NCI-H82 (cell line): ENCODE measurements around the gene SMYD3.
A peak's percentile ranks its signal among the peaks of the same experiment; 100 is the strongest.
"Not testable (repeated sequence)": the region's sequence is repeated elsewhere in the genome, so short reads cannot be mapped to it uniquely, and the experiment has no call there.

Source experiments
- DNase-seq: peaks from one replicate; lab custom pipeline; 2025; lab: John Stamatoyannopoulos, UW

The SMYD3 gene

DNA sequence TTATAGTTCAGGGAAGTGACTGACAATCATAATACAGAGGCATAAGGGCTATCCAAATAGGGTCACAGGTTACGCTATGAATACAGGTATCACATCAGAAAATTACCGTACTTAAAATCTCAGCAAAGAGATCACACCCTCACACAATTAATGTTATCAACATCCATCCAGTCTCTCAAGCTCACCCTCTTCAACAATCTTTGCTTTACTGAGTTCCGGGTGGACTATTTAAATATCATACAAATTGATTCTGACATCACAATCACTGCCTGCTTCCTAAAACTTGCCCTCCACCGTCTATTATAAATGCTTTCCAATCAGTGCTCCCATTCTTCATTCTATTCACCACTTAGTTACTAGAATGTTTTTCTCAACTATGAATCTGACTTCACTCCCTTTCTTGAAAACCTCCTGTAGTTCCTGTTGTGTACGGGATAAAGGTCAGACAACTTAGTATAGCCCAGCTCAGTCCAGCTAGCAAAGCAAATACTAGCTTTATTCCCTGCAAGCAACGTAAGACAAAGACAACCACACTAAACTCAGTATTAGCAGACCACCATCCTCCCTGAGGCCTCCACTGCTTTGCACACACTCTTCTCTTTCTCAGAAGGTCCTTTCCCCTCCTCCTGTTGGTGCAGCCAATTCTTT lies 398.7 kb downstream of the SMYD3 start:
- DNase-seq = no peak

- no peak for DNase-seq
Measured at GRCh38 chr1:246107516-246108277, 399.4 kb downstream of the SMYD3 start.

GRCh38 chr1:246106342-246106763 lies 400.7 kb downstream of the SMYD3 start:
- no peak for DNase-seq

DNA sequence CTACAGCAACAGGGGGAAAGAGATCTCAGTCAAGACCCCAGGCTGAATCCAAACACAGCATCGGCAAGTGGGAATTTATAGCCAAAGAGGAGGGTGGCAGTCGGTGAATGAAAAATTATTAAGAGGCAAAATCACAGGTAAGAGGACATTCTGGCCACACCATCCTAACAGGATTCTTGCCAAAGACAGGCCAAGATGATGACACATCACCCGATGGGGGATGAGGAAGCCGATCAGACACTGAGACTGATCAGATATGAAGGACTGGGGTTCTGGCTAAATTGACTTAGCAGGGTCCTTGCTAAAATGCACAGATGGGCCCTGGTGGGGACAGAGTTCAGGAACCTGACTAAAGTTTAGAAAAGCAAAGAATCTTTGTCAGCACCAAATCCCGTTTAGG lies 402.2 kb downstream of the SMYD3 start:
- DNase-seq = no peak

- no peak for DNase-seq
Measured at GRCh38 chr1:246099570-246099969, 407.5 kb downstream of the SMYD3 start.

DNA sequence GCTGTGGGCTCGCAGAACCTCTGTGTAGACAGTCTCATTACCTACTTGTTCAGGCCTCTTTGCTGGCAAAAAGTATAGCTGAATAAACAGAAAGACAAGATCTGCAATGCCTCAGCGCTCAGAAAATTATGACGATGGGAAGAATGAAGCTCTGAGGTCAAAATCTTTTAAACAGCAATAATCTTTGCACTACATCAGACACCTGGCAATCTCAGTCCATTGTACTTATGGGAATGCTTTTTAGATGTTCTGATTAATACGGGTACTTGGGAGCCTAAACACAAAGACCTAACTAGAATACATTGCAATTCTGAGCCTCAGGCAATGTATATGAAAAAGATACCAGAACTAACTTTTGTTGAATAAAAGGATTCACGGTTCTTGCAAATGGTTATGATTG lies 410.7 kb downstream of the SMYD3 start:
- no peak for DNase-seq

DNA sequence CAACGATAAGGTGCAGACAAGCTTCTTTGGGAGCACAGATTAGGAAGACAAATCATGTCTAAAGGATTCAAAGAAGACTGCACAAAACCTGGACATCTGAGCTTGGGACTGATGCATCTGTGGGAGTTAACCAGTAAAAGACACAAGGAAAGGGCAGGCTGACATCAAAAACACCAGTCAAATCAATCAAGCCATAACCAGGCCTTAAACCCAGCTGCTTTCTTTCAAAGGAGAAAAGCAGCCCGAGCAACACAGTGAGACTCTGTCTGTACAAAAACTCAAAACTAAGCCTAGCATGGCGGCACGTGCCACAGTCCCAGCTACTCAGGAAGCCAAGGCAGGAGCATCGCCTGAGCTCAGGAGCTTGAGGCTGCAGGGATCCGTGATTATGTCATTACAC lies 411.6 kb downstream of the SMYD3 start:
- no peak for DNase-seq

DNA sequence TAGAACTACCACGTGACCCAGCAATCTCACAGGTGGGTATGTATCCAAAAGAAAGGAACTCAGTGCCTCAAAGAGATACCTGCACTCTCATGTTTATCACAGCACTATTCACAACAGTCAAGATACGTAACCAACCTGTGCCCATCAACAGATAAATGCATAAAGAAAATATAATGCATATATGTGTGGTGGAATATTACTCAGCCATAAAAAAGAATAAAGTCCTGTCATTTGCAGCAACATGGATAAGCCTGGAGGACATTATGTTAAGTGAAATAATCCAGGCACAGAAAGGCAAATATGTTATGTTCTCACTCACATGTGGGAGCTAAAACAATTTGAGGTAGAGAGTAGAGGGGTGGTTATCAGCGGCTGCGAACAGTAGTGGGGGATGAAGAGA lies 413.8 kb downstream of the SMYD3 start:
- no peak for DNase-seq

- no peak for DNase-seq
Measured at GRCh38 chr1:246092136-246092535, 414.9 kb downstream of the SMYD3 start.

GRCh38 chr1:246091477-246091876 lies 415.6 kb downstream of the SMYD3 start:
- no peak for DNase-seq

DNA sequence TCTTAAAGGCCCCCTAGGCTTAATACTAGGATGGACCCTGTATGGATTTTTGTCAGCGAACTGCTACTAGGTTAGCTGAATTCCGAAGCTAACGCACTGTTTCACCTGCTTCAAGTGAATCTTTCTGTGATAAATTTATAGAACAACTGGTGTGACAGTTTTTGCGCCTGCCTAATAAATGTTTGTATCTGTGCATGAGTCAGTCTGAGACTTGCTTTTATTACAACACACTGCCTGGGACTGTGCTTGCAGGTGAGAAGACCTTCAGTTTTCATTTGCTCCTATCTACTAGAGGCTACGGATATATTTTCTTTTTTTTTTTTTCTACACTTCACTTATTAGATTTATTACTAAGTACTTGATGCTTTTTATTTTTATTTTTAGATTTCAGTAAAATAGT lies 420.9 kb downstream of the SMYD3 start:
- no peak for DNase-seq

- DNase-seq = peak; percentile 36
Measured at GRCh38 chr1:246083416-246083815, 423.7 kb downstream of the SMYD3 start.

- peak; percentile 21 for DNase-seq
Measured at GRCh38 chr1:246081856-246082668, 425.0 kb downstream of the SMYD3 start.

DNA sequence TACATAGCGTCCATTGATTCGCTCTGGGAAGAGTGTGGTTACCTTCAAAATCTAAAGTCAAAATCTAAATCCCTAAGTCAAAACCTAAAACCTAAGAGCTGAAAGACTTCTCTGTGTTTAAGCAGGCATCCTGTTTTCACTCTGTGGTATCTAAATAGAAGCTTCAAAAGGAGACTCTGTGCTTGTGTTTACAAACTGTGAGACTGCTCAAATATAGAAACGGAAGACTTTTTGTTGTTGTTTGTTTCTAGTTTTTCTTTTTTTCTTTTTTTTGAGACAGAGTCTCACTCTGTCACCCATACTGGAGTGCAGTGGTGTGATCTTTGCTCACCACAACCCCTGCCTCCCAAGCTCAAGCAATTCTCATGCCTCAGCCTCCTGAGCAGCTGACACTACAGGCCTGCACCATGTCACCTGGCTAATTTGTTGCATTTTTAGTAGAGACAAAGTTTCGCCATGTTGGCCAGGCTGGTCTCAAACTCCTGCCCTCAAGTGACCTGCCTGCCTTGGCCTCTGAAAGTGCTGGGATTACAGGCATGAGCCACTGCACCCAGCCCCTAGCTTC lies 425.9 kb downstream of the SMYD3 start:
- DNase-seq = no peak

- no peak for DNase-seq
Measured at GRCh38 chr1:246080031-246080430, 427.0 kb downstream of the SMYD3 start.

- DNase-seq = no peak
Measured at GRCh38 chr1:246078888-246079252, 428.2 kb downstream of the SMYD3 start.

DNA sequence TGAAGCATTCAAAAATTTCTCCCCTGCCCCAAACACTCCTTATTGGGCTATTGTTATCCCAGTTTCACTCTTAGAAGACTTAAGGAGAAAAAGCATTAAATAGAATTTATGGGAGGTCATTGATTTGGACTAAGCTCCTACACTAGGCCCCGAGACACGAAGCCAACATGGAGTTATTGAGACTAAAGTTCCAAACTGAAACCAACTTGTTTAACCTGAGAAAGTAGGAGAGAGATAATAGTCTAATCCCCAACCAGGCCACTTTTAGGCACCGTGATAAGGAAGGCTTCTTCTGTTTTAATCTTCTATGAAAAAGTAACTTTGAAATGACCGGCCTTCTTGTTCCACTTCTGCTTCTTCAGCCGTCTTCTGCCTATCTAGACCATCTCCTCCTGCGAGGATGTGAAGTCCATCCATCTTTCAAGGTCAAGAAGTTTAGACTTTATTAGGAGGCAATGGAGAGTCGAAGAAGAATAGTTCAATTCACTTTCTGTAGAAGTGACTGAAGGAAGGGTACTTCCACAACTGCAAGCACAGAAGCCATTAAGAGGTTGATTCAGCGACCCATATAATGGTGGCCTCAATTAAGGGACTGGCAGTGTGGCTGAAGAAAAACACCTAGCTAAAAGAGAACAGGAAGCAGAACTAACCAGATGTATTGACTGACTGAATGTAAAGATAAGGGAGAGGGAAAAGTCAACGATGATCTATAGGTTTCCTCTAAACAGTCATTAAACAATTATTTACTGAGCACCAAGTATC lies 428.8 kb downstream of the SMYD3 start:
- DNase-seq = no peak

DNA sequence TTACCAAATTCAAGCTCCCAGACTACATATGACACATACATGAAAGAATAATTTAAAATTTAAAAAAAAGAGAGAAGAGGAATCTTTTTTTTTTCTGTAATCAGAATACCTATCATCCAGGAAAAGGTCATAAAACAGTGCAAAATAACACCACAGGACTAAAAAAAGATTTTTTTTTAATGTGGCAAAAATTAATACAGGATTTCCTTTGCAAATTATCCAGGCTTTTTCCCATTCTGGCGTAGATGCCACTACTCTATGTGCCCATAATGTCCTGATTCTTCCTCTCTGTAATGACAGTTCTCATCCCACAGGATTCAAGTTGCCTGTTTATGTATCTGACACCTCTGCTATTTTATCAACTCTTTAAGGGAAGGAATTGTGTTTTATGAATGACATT lies 429.6 kb downstream of the SMYD3 start:
- no peak for DNase-seq

GRCh38 chr1:246074421-246074820 lies 432.7 kb downstream of the SMYD3 start:
- DNase-seq = no peak

DNA sequence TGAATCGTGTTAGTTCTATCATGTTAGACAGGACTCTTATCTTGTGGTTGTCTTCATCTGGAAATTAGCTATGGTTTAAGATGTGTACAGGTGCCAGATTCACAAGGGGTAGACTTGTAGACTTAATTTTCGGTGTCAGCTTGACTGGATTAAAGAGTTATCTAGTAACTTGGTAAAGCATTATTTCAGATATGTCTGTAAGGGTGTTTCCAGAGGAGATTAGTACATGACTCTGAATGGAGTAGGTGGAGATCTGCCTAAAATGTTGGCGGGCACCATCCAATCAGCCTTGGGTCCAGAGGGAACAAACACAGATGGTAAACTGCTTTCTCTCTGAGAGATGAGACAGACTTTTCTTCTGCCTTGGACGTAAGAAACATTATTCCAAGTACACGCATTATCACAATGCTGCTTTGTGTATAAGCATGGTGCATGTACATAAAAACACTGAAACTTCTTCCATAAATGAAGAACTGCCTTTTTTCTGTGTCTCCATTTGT lies 434.6 kb downstream of the SMYD3 start:
- DNase-seq = peak; percentile 36

DNA sequence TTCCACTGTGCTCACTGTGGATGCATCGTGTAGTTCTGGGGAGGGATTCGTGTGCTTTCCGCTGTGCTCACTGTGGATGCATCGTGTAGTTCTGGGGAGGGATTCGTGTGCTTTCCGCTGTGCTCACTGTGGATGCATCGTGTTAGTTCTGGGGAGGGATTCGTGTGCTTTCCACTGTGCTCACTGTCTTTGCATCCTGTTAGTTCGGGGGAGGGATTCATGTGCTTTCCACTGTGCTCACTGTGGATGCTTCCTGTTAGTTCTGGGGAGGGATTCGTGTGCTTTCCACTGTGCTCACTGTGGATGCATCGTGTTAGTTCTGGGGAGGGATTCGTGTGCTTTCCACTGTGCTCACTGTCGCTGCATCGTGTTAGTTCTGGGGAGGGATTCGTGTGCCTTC lies 435.1 kb downstream of the SMYD3 start:
- not testable (repeated sequence) for DNase-seq

DNA sequence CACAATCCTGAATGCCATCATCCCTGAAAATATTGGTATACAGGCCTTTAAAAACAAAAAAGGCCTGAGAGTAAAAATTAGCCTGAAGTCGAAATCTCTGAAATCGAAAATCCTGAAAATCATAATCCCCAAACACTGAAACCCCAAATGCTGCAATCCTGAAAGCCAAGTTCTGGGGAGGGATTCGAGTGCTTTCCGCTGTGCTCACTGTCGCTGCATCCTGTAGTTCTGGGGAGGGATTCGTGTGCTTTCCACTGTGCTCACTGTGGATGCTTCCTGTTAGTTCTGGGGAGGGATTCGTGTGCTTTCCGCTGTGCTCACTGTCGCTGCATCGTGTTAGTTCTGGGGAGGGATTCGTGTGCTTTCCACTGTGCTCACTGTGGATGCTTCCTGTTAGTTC lies 435.5 kb downstream of the SMYD3 start:
- DNase-seq = not testable (repeated sequence)
